Right renal cortex interstitium (tissue), 3 donors: ENCODE results near the gene HAPLN3. TPM values are rescaled to one million over a fixed set of nuclear protein-coding genes. Genes with fewer than 3 reads are reported as not detected.
"Not testable (repeated sequence)": the region's sequence is repeated elsewhere in the genome, so short reads cannot be mapped to it uniquely, and the experiment has no call there.

Experiments used
- DNase-seq, 3 donors: peaks; one replicate each; pipeline ENCODE4 v3.0.0-alpha.2; 2013; ENCODE audit warnings: low read depth in 3 of 3, low spot score in 2 of 3
- polyA plus RNA-seq, 3 donors: library from polyadenylated mRNA; unstranded; fragments of 120-200 nt; gene quantifications; one replicate each; pipeline ENCODE4 v1.2.1, GENCODE V29; 2013; ENCODE audit not compliant: insufficient read length in 3 of 3

Gene HAPLN3
- 1 to 10 TPM; 2.1 to 3.9 (median 2.2) TPM for polyA plus RNA-seq

DNA sequence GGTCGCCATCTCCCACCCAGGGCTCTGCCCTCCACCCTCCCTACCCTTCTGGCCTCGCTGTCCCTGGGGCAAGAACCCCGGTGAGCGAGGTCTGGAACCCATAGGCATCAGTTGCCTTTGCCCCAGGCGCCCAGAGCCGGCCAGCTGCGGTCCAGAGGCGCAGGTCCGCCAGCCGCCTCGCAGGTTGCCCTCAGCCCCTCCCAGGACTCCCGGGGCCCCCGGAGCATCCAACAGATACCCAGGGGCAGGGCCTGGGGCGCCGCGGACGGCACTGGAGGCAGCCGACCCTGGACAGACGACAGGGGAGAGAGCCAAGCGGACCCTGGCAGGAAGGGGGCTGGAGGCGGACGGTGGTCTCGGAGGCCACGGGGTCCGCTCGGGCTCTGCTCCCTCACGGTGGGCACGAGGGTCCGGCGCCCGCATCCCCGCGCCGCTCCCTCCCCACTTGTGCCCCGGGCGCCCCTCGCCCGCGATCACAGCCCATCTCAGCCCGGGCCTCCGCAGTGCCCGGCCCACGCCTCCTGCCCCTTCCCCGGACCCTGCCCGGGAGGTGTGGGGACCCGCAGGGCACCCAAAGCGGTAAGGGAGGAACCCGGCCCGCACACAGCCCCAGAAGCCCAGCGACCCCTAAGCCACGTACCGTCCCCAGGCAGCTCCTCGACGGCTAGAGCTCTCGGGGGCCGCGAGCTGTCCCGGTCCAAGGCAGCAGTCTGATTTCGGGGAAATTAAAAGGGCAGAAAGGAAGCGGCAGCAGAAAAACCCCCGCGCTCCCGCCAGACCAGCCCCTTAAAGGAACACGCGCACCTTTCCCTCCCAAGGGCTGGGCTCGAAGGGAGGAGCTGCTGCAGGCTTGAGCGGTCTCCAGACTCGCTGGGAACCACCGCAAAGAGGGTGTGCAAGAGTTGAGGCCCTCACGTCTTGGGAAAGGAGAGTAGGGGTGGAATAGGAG lies at the start of gene HAPLN3:
HAPLN3 (minus strand) TSS at position 726 of the 949 bp plus-strand sequence. CDS start 8,246 bp downstream, outside the sequence.
- DNase-seq, result no peak

GRCh38 chr15:88940110-88940675 lies 44.8 kb upstream of the HAPLN3 start:
- no peak for DNase-seq

DNA sequence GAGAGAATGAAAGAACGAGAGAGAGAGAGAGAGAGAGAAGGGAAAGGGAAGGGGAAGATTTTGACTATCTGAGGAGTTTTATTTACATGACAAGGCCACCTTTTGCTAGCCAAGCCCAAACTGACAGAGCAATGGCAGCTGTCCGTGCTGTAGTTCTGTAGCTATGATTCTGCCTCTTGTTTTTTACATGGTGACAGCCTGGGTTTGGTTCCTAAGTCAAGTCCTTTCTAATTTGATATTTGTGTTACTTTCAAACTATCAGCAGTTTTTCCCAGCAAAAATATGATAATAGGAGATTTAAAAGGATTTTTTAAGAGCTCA lies 44.1 kb upstream of the HAPLN3 start:
- DNase-seq, result no peak

GRCh38 chr15:88938802-88939485 lies 43.6 kb upstream of the HAPLN3 start:
- DNase-seq, result no peak

- not testable (repeated sequence) for DNase-seq
These were observed 39.1 kb upstream of the HAPLN3 start for GRCh38 chr15:88934449-88934848.

- DNase-seq, result no peak
These were observed 37.6 kb upstream of the HAPLN3 start for GRCh38 chr15:88932875-88933330.

DNA sequence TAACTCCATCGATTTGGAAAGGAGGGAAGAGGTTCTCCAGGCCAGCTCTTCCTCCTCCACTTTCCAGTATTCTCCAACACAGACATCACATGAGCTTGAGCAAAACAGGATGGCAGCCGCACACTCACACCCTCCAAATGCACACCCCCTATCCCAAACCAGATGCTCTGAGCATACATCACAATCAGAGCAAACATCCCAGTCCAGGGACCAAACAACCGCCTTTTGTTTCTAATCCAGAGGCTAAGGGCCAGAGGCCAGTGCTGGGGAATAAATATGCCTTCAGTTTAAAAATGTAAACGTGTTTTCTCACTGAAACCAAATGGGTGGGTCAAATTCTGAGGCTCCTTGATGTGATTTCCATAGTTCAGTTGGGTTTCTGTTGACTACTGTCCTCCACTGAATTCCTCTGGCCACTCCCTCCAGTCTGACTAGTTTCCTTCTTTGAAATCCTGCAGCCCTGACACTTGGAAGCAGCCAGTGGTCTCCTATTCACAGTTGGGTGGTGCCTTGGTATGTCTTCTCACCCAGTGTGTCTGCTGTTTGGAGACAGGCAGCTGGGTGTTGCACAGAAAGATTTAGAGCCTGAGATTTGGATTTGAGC lies 37.0 kb upstream of the HAPLN3 start:
- no peak for DNase-seq

GRCh38 chr15:88930579-88930978 lies 35.2 kb upstream of the HAPLN3 start:
- no peak for DNase-seq

GRCh38 chr15:88929358-88930098 lies 34.2 kb upstream of the HAPLN3 start:
- DNase-seq, result not testable (repeated sequence)

DNA sequence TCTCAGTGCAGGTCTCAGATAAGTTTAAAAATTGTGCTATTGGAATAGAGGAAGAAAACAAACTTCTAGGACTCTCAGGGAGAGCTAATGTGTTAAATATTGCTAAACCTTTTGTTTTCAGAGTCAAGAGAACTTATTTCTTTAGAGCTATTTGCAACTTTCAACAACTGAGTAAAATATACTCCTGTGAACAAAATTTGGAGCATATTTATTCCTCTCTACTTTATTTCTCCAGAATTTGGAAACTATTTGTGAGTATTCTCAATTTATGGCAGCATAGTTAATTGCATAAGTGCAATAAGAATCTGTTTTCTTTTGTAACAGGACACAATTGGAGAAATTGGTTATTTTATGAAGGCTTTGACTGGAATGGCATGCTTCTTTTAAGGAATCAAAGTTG lies 32.8 kb upstream of the HAPLN3 start:
- DNase-seq, result not testable (repeated sequence)

DNA sequence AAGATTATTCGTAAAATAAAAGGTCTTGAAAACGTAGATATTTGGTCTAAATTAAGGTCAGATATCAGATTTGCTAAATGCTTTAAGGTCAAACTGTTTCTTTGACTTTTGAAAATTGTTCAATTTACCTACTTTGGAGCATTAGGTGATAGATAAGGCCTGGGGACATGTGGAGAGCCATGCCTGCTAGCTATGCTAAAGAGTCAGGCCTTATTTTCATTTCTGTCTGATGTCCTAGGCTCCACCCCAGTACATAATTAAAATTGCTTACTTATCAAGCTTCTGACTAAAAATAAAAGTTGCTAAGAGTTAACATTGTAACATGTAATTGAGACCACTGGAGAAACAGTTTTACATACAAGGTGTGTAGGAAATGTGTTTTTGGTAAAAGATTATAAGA lies 30.3 kb upstream of the HAPLN3 start:
- not testable (repeated sequence) for DNase-seq

GRCh38 chr15:88920892-88921435 lies 25.6 kb upstream of the HAPLN3 start:
- not testable (repeated sequence) for DNase-seq

DNA sequence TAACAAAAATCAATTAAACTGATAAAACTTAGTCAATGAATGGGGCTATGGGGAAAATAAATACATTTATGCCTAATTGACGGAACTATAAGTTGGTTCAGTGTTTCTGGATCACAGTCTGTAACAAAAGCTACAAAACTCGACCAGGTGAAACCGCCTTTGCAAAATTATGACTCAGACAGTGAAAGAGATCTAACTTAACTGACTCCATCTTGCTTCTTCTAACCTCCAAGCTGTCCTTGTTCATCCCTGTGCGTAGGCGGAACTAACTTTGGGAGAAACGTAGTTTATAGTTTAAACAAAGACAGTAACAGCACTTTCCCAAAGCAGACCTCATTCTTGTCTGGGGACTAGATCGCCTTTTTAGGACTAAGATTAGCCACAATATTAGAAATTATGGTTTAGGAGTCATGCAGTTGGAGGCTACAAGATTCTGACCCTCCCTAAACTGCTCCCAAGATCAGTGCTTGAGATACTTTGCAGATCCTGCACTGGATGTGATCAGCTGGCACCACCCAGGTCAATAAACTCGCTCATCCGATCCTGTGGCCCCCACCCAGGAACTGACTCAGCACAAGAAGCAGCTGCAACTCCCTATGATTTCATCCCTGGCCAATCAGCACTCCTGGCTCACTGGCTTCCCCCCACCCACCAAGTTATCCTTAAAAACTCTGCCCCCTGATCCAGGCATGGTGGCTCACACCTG lies 25.0 kb upstream of the HAPLN3 start:
- DNase-seq, result no peak

- no peak for DNase-seq
These were observed 23.4 kb upstream of the HAPLN3 start for GRCh38 chr15:88918738-88919137.

GRCh38 chr15:88917760-88918159 lies 22.4 kb upstream of the HAPLN3 start:
- no peak for DNase-seq

- no peak for DNase-seq
These were observed 20.0 kb upstream of the HAPLN3 start for GRCh38 chr15:88915354-88915753.

- no peak for DNase-seq
These were observed 18.5 kb upstream of the HAPLN3 start for GRCh38 chr15:88913850-88914169.

GRCh38 chr15:88913017-88913849 lies 17.9 kb upstream of the HAPLN3 start, which contains the start of gene MFGE8:
TSS of gene MFGE8 (minus strand) at chr15:88913379. CDS start at chr15:88913319, 60 bp downstream.
- no peak for DNase-seq
